HG03571 (cell line): ENCODE data around the gene OR51B2.
A peak's percentile ranks its signal among the peaks of the same experiment; 100 is the strongest.

ENCODE experiments used
- ATAC-seq: cut with Tn5 transposase; IDR thresholded peaks from one replicate; pipeline ENCODE4 v1.9.1; 2021; ENCODE audit not compliant: unreplicated experiment

The OR51B2 gene

GRCh38 chr11:5284637-5285036 is 39.5 kb downstream of the OR51B2 start:
- no peak for ATAC-seq

DNA sequence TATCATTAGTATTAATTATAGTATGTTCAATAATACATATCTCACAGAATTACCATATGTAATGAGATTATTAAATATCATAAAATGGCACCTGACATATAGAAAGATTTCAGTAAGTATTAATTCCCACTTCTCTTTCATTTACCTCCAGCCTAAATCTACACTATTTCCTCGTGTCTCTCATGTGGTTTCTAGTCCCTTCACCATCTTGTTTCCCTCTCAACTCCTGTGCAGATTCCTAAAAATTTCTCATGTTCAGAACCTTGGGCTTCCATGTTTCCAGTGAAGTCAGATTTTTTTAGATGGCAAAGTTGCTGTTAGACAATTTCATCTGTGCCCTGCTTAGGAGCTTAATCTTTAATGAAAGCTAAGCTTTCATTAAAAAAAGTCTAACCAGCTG is 40.2 kb downstream of the OR51B2 start:
- no peak for ATAC-seq

GRCh38 chr11:5283086-5283485 is 41.0 kb downstream of the OR51B2 start:
- no peak for ATAC-seq

DNA sequence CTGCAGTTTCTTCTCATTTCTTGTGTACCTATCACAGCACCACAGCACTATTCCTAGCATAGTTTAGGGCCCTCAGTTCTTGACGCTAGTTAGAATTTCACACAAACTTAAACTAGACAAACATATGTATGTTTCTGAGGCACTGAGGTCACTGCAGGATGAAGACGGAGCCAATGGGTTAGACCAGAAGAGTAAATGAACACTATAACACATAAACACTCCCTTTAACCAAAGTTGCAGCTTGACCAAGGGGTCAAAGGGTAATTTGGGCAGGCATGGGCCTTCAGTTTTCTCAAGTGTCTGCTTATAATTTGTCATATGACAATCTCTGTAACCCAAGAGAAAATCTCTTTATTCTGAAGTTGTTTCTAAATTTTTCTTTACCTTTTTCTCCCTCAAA is 41.5 kb downstream of the OR51B2 start:
- ATAC-seq = no peak

DNA sequence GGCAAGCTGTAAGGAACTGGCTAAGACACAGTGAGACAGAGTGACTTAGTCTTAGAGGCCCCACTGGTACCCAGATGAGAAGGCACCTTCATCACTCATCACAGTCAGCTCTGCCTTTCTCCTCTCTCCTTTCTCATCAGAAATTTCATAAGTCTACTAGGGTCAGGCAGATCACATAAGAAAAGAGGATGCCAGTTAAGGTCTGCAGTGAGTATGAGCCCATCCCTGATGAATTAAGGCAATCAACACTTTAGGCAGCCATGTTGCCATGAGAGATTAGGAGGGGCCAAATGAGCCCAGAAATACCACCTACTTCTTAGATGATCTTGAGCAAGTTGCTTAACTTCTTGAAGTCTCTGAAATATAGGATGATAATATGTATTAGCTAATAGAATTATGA is 42.5 kb downstream of the OR51B2 start:
- no peak for ATAC-seq

DNA sequence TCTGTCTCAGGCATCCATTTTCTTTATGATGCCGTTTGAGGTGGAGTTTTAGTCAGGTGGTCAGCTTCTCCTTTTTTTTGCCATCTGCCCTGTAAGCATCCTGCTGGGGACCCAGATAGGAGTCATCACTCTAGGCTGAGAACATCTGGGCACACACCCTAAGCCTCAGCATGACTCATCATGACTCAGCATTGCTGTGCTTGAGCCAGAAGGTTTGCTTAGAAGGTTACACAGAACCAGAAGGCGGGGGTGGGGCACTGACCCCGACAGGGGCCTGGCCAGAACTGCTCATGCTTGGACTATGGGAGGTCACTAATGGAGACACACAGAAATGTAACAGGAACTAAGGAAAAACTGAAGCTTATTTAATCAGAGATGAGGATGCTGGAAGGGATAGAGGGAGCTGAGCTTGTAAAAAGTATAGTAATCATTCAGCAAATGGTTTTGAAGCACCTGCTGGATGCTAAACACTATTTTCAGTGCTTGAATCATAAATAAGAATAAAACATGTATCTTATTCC is 43.5 kb downstream of the OR51B2 start:
- peak; percentile 86 for ATAC-seq

GRCh38 chr11:5279471-5280090 is 44.5 kb downstream of the OR51B2 start:
- no peak for ATAC-seq

GRCh38 chr11:5277807-5278382 is 46.2 kb downstream of the OR51B2 start:
- no peak for ATAC-seq

DNA sequence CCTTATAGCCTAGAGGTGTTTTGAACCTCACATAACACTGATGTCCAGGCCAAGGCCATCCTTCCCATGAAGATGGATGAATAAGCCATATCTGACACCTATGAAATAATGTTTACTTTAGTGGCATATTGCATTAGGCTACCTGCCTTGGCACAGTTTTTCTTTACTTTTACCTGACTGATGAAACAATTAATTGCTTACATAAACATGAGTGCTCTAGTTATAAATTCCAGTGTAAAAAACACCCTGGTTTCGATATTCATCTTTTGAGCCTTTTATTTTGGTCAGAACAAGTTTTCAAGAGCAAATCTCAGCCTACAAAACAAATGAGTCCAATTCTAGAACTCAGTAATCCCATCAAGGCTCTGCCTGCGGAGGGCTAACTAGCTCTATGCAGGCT is 47.4 kb downstream of the OR51B2 start:
- no peak for ATAC-seq

DNA sequence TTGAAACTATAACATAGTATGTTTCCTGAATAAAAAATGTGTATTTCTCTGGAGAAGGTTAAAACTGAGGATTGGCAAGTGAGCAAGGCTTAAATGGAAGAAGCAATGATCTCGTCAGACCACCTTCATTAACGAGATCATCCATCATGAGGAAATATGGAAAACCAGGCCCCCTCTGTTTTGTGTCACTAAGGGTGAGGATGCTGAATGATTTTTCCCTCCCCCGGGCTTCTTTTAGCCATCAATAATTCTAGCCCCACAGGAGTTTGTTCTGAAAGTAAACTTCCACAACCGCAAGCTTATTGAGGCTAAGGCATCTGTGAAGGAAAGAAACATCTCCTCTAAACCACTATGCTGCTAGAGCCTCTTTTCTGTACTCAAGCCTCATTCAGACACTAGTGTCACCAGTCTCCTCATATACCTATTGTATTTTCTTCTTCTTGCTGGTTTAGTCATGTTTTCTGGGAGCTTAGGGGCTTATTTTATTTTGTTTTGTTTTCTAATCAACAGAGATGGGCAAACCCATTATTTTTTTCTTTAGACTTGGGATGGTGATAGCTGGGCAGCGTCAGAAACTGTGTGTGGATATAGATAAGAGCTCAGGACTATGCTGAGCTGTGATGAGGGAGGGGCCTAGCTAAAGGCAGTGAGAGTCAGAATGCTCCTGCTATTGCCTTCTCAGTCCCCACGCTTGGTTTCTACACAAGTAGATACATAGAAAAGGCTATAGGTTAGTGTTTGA is 48.6 kb downstream of the OR51B2 start:
- ATAC-seq = no peak

DNA sequence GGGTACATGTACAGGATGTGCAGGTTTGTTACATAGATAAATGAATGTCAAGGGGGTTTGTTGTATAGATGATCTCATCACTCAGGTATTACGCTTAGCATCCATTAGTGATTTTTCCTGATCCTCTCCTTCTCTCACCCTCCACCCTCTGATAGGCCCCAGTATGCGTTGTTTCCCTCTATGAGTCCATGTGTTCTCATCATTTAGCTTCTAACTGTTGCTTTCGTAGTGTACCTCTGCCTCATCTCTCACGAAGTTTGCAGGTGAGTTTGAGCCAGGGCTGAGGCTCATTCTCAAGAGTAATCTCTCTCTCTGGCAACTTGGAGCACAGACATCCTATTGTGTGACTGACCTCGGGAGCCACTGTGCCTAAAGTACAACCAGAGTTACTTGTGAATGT is 49.7 kb downstream of the OR51B2 start:
- no peak for ATAC-seq
